IMR-90 (cell line): Measurements from ENCODE around the gene ROBO1. TPM values are rescaled to one million over a fixed set of nuclear protein-coding genes. Genes with fewer than 3 reads are reported as not detected.
"Not testable (repeated sequence)": the region's sequence is repeated elsewhere in the genome, so short reads cannot be mapped to it uniquely, and the experiment has no call there.

Experiments used
- ATAC-seq: fragments of 200-7000 bp; cut with Tn5 transposase; 2 replicates; pipeline ENCODE4 v1.9.1; 2020; ENCODE audit warnings: low read depth, mild to moderate bottlenecking, moderate library complexity
- BruUV-seq: library from RNA; stranded (reverse); fragments of 400-500 nt; replicated peaks from 2 replicates; lab custom pipeline; 2021; lab: Mats Ljungman, UMichigan
- CTCF ChIA-PET: fragments of 300-600 bp; formaldehyde crosslinking; extraction: SDS; loops from one replicate; lab custom pipeline; 2021; ENCODE audit warnings: antibody characterized with exemption; lab: Yijun Ruan, JAX
- POLR2A ChIA-PET: fragments of 300-600 bp; sonication (Branson Sonifier 250); formaldehyde crosslinking; loops from one replicate; lab custom pipeline; 2022; ENCODE audit warnings: antibody characterized with exemption; ENCODE audit not compliant: unreplicated experiment; lab: Charles Lee
- DNase-seq: peaks from one replicate; pipeline ENCODE4 v3.0.0; 2013
- H2AFZ ChIP-seq: replicated peaks from 2 replicates; pipeline ENCODE3; 2013; ENCODE audit warnings: low read length, mild to moderate bottlenecking; ENCODE audit not compliant: poor library complexity
- H2AK5ac ChIP-seq: 2 replicates; pipeline ENCODE4 v1.6.1; 2013; ENCODE audit warnings: low read depth, low read length, inconsistent platforms
- H2AK9ac ChIP-seq: replicated peaks from 2 replicates; pipeline ENCODE3; 2013; ENCODE audit warnings: mild to moderate bottlenecking, low read depth, low read length, moderate library complexity; ENCODE audit not compliant: poor library complexity
- H2BK120ac ChIP-seq: 2 replicates; pipeline ENCODE4 v1.6.1; 2013; ENCODE audit warnings: low read depth, low read length, inconsistent platforms
- H2BK15ac ChIP-seq: 3 replicates; pipeline ENCODE4 v1.6.1; 2013; ENCODE audit warnings: low read depth, low read length, inconsistent platforms
- H2BK20ac ChIP-seq: 2 replicates; pipeline ENCODE4 v1.6.1; 2013; ENCODE audit warnings: low read depth, mild to moderate bottlenecking, inconsistent platforms, low read length, moderate library complexity
- H2BK5ac ChIP-seq: 2 replicates; pipeline ENCODE4 v1.6.1; 2013; ENCODE audit warnings: mild to moderate bottlenecking, low read depth, low read length, inconsistent platforms; ENCODE audit not compliant: poor library complexity, severe bottlenecking
- H3K14ac ChIP-seq: replicated peaks from 2 replicates; pipeline ENCODE4 v1.6.1; 2013; ENCODE audit warnings: low read depth, low read length, inconsistent platforms
- H3K18ac ChIP-seq: 2 replicates; pipeline ENCODE4 v1.6.1; 2013; ENCODE audit warnings: low read depth, low read length, control low read depth
- H3K23ac ChIP-seq: 2 replicates; pipeline ENCODE4 v1.6.1; 2013; ENCODE audit warnings: low read depth, low read length, inconsistent platforms
- H3K27ac ChIP-seq: 2 replicates; pipeline ENCODE4 v1.5.1; 2013; ENCODE audit warnings: mild to moderate bottlenecking, control low read depth, low read length; ENCODE audit not compliant: insufficient read depth
- H3K27me3 ChIP-seq: 2 replicates; pipeline ENCODE4 v1.6.1; 2013; ENCODE audit warnings: low read length; ENCODE audit not compliant: control insufficient read depth, insufficient read depth
- H3K36me3 ChIP-seq: 2 replicates; pipeline ENCODE4 v1.6.1; 2013; ENCODE audit warnings: low read length, mixed read lengths; ENCODE audit not compliant: control insufficient read depth, insufficient read depth
- H3K4ac ChIP-seq: 2 replicates; pipeline ENCODE4 v1.6.1; 2013; ENCODE audit warnings: low read depth, low read length, inconsistent platforms
- H3K4me1 ChIP-seq: 2 replicates; pipeline ENCODE4 v1.6.1; 2013; ENCODE audit warnings: low read length, mixed read lengths; ENCODE audit not compliant: control insufficient read depth, insufficient read depth
- H3K4me2 ChIP-seq: 2 replicates; pipeline ENCODE4 v1.6.1; 2013; ENCODE audit warnings: low read depth, mild to moderate bottlenecking, control low read depth, low read length, moderate library complexity
- H3K4me3 ChIP-seq: 2 replicates; pipeline ENCODE4 v1.5.1; 2013; ENCODE audit warnings: low read depth, mild to moderate bottlenecking, control low read depth, low read length, moderate library complexity; ENCODE audit not compliant: insufficient read depth
- H3K56ac ChIP-seq: 2 replicates; pipeline ENCODE4 v1.6.1; 2013; ENCODE audit warnings: low read length, inconsistent platforms; ENCODE audit not compliant: insufficient read depth; ENCODE audit errors: extremely low read depth
- H3K79me1 ChIP-seq, 2 experiments: 2 replicates each; pipeline ENCODE4 v1.6.1; 2013; ENCODE audit warnings: low read length in 2 of 2, inconsistent platforms in 1 of 2, low read depth in 1 of 2
- H3K9ac ChIP-seq: 2 replicates; pipeline ENCODE4 v1.6.1; 2013; ENCODE audit warnings: low read depth, low read length, control low read depth
- H3K9me1 ChIP-seq: 2 replicates; pipeline ENCODE4 v1.6.1; 2013; ENCODE audit warnings: low read length, inconsistent platforms; ENCODE audit not compliant: insufficient read depth
- H3K9me3 ChIP-seq: 2 replicates; pipeline ENCODE4 v1.6.1; 2013; ENCODE audit warnings: low read length; ENCODE audit not compliant: control insufficient read depth, insufficient read depth
- H4K20me1 ChIP-seq: 2 replicates; pipeline ENCODE4 v1.6.1; 2013; ENCODE audit warnings: low read length, inconsistent platforms; ENCODE audit not compliant: insufficient read depth
- H4K5ac ChIP-seq: 2 replicates; pipeline ENCODE4 v1.6.1; 2013; ENCODE audit warnings: mild to moderate bottlenecking, low read depth, low read length, control low read depth
- H4K8ac ChIP-seq, 2 experiments: 2 replicates each; pipeline ENCODE4 v1.6.1; 2013; ENCODE audit warnings: low read depth in 2 of 2, low read length in 2 of 2, control low read depth in 1 of 2, inconsistent platforms in 1 of 2
- H4K91ac ChIP-seq: 2 replicates; pipeline ENCODE4 v1.6.1; 2013; ENCODE audit warnings: low read depth, low read length, inconsistent platforms; ENCODE audit not compliant: insufficient read depth
- SMC3 ChIP-seq: fragments of 150-350 bp; IDR thresholded peaks from 2 replicates; pipeline ENCODE4 v1.6.1; 2016; ENCODE audit warnings: low read depth, mild to moderate bottlenecking, antibody characterized with exemption, low read length, moderate library complexity
- WGBS, 2 experiments: methylation state at CpG; one replicate each; pipeline versions ENCODE4 v1.1.5 to v1.1.7; 2013; ENCODE audit warnings: missing lambda C conversion rate in 2 of 2; ENCODE audit not compliant: insufficient read length in 1 of 2; ENCODE audit errors: extremely low coverage in 2 of 2; 5-methylcytosine and 5-hydroxymethylcytosine counted together
- dilution Hi-C: fragments of 300-500 bp; cut with HindIII; formaldehyde crosslinking; loops from one replicate; pipeline ENCODE4 v1.14.3; 2018; ENCODE audit warnings: low sequenced_read_pairs; ENCODE audit not compliant: unreplicated experiment
- in situ Hi-C: fragments of 300-500 bp; cut with MboI; formaldehyde crosslinking; loops from 3 replicates; pipeline ENCODE4 v1.14.3; 2019; ENCODE audit warnings: low sequenced_read_pairs, inconsistent platforms, mixed read lengths
- intact Hi-C: fragments of 100-400 bp; cut with micrococcal nuclease; formaldehyde crosslinking; loops from 2 replicates; pipeline ENCODE4 v1.10.0; 2022
- polyA plus RNA-seq, 3 experiments: library from polyadenylated mRNA; depleted of rRNA; stranded (reverse); fragments of >200 nt; gene quantifications; 2 replicates each; pipeline ENCODE4 v1.2.3, GENCODE V29; 2012; ENCODE audit warnings: low replicate concordance in 1 of 3
- total RNA-seq: library from RNA; depleted of rRNA; stranded (reverse); fragments of >200 nt; gene quantifications from 2 replicates; pipeline ENCODE4 v1.2.3, GENCODE V29; 2012

The ROBO1 gene
- total and polyA plus RNA-seq, 2 of the 4 experiments (the other 2 are of a cell fraction): 24.1 to 53.9 TPM

- Histone ChIP-seq H2BK15ac (no peak overlapping the region), H3K79me1 (no peaks in the 10 kb centered on the region), H3K27me3 (no peaks in the 10 kb centered on the region), H2BK5ac (no peak overlapping the region), H3K4me3 (no peak overlapping the region), H4K20me1 (no peaks in the 10 kb centered on the region), H3K4ac (no peak overlapping the region), H3K56ac (no peak overlapping the region), H3K9me3 (no peaks in the 10 kb centered on the region), H3K18ac (no peak overlapping the region), H3K36me3 (no peaks in the 10 kb centered on the region), H3K9ac (no peak overlapping the region), H2AK5ac (no peak overlapping the region), H2AK9ac (no peak overlapping the region), H2BK120ac (no peak overlapping the region), H3K4me1 (no peaks in the 10 kb centered on the region), H4K8ac (no peak overlapping the region), H2AFZ (no peak overlapping the region), H3K14ac (no peak overlapping the region), H2BK20ac (no peak overlapping the region), H4K91ac (no peak overlapping the region), H3K4me2 (no peak overlapping the region), H3K27ac (no peak overlapping the region), H3K23ac (no peak overlapping the region), H4K5ac (no peak overlapping the region), H3K9me1 (no peaks in the 10 kb centered on the region)
- dilution Hi-C loops (no loop called here), in situ Hi-C loops (no loop called here), intact Hi-C loops (no loop called here)
- ATAC-seq (no peak), DNase-seq (no peak)
- no TSS peak for BruUV-seq
- no peak for TF ChIP-seq SMC3
- WGBS, 2 experiments: no CpG with 5 or more reads among the region's 1 CpG
- POLR2A ChIA-PET: no interaction called here
- CTCF ChIA-PET: no interaction called here
Observed at GRCh38 chr3:79506751-79507150, 261.0 kb downstream of the ROBO1 start.

GRCh38 chr3:79502216-79502681 lies 265.5 kb downstream of the ROBO1 start:
- H2BK20ac ChIP-seq, BruUV-seq, H3K4me1 ChIP-seq, in situ Hi-C loops, H3K18ac ChIP-seq, H2BK5ac ChIP-seq, H2AFZ ChIP-seq, H2AK5ac ChIP-seq, H3K14ac ChIP-seq, H3K4ac ChIP-seq, H3K9me1 ChIP-seq, H3K56ac ChIP-seq, H3K4me3 ChIP-seq, H3K9me3 ChIP-seq, H2BK15ac ChIP-seq, H3K27ac ChIP-seq, H2AK9ac ChIP-seq, H4K5ac ChIP-seq, H3K36me3 ChIP-seq, H3K4me2 ChIP-seq, H3K23ac ChIP-seq, H3K27me3 ChIP-seq, intact Hi-C loops, CTCF ChIA-PET, DNase-seq, H4K20me1 ChIP-seq, ATAC-seq, H3K79me1 ChIP-seq, dilution Hi-C loops, H3K9ac ChIP-seq, H4K91ac ChIP-seq, H2BK120ac ChIP-seq, H4K8ac ChIP-seq: not testable (repeated sequence)
- 97% methylated on average over 13 of the region's 39 CpGs; no CpG with 5 or more reads in 1 of the 2 experiments for WGBS, 2 experiments
- POLR2A ChIA-PET: interaction anchor here (0.6 kb wide), 1 partner anchor 18 kb away, joined by 6 read pairs; no protein-coding TSS in a partner anchor
